Activated T-cell treated with anti-CD3 and anti-CD28 coated beads for 1 hour (primary cell): ENCODE data around the gene ZIC1.

Experiments
- DNase-seq: peaks from one replicate; pipeline ENCODE4 v3.0.0-alpha.2; 2020; ENCODE audit warnings: low read depth

Gene ZIC1

GRCh38 chr3:147410116-147410525 lies 956 bp downstream of the ZIC1 start:
- no peak for DNase-seq

GRCh38 chr3:147410526-147411237 lies 1.5 kb downstream of the ZIC1 start:
- DNase-seq: no peak

GRCh38 chr3:147411238-147411814 lies 2.2 kb downstream of the ZIC1 start:
- DNase-seq: no peak

GRCh38 chr3:147411815-147412241 lies 2.7 kb downstream of the ZIC1 start:
- no peak for DNase-seq

GRCh38 chr3:147412261-147412916 lies 3.2 kb downstream of the ZIC1 start:
- DNase-seq: no peak

- DNase-seq: no peak
These were observed 3.9 kb downstream of the ZIC1 start for GRCh38 chr3:147412917-147413685.

- no peak for DNase-seq
These were observed 4.7 kb downstream of the ZIC1 start for GRCh38 chr3:147413686-147414389.

- DNase-seq: no peak
These were observed 5.4 kb downstream of the ZIC1 start for GRCh38 chr3:147414390-147415138.

GRCh38 chr3:147415286-147415685 lies 6.1 kb downstream of the ZIC1 start:
- DNase-seq: no peak

GRCh38 chr3:147415874-147416273 lies 6.7 kb downstream of the ZIC1 start:
- DNase-seq: no peak

GRCh38 chr3:147416931-147417330 lies 7.8 kb downstream of the ZIC1 start:
- DNase-seq: no peak

GRCh38 chr3:147417551-147418295 lies 8.6 kb downstream of the ZIC1 start:
- DNase-seq: no peak

- no peak for DNase-seq
These were observed 9.2 kb downstream of the ZIC1 start for GRCh38 chr3:147418371-147418781.

- no peak for DNase-seq
These were observed 9.9 kb downstream of the ZIC1 start for GRCh38 chr3:147418808-147419701.

- no peak for DNase-seq
These were observed 10.6 kb downstream of the ZIC1 start for GRCh38 chr3:147419781-147420224.

- no peak for DNase-seq
These were observed 11.4 kb downstream of the ZIC1 start for GRCh38 chr3:147420353-147421183.

GRCh38 chr3:147421184-147421912 lies 12.2 kb downstream of the ZIC1 start:
- no peak for DNase-seq

GRCh38 chr3:147422196-147422595 lies 13.0 kb downstream of the ZIC1 start:
- DNase-seq: no peak
